ENCODE measurements around the gene PRDM16. TPM values are rescaled to one million over a fixed set of nuclear protein-coding genes. Genes with fewer than 3 reads are reported as not detected.

Gene PRDM16
- total RNA-seq, 1 donor from 2014 or later = 0.43 TPM

GRCh38 chr1:3444736-3445135 lies 375.7 kb downstream of the PRDM16 start:
- Histone ChIP-seq H3K9ac (ENCODE audit: low read length) (no peak overlapping the region), H3K27me3 (ENCODE audit: insufficient read depth, low read length) (peaks cover 40% of the 10 kb centered on the region), H4K20me1 (ENCODE audit: insufficient read depth, low read length) (no peaks in the 10 kb centered on the region), H3K9me3 (ENCODE audit: insufficient read depth, low read depth, low read length) (peaks cover 4% of the 10 kb centered on the region), H3K4me3 (ENCODE audit: insufficient read depth, low read depth, low read length) (no peak overlapping the region), H2AFZ (ENCODE audit: low read depth, low read length) (no peak overlapping the region), H3K27ac (ENCODE audit: low read depth, low read length) (no peak overlapping the region), H3K4me1 (ENCODE audit: insufficient read depth, low read length) (no peaks in the 10 kb centered on the region), H3K4me2 (ENCODE audit: low read length) (no peak overlapping the region), H3K79me2 (ENCODE audit: insufficient read depth, low read length) (no peaks in the 10 kb centered on the region), H3K36me3 (ENCODE audit: insufficient read depth, low read length) (no peaks in the 10 kb centered on the region)
- no peak for FAIRE-seq
- Mint-ChIP-seq H3K4me3 (ENCODE audit: unreplicated experiment) (no peak overlapping the region), H3K9me3 (ENCODE audit: unreplicated experiment) (peaks cover 9% of the 10 kb centered on the region), H3K27ac (ENCODE audit: unreplicated experiment) (no peak overlapping the region), H3K4me1 (ENCODE audit: low read depth, unreplicated experiment) (no peaks in the 10 kb centered on the region), H3K27me3 (ENCODE audit: low read depth, unreplicated experiment) (peaks cover 32% of the 10 kb centered on the region), H3K36me3 (ENCODE audit: low read depth, unreplicated experiment) (no peaks in the 10 kb centered on the region)
- TF ChIP-seq EZH2 (IDR thresholded peaks at IDR 0.05; ENCODE audit: insufficient read depth, low read length) (no peak), CTCF (IDR thresholded peaks at IDR 0.05; ENCODE audit: insufficient read depth, low read depth, low read length) (no peak)
- no peak for DNase-seq (ENCODE audit: low read depth)

DNA sequence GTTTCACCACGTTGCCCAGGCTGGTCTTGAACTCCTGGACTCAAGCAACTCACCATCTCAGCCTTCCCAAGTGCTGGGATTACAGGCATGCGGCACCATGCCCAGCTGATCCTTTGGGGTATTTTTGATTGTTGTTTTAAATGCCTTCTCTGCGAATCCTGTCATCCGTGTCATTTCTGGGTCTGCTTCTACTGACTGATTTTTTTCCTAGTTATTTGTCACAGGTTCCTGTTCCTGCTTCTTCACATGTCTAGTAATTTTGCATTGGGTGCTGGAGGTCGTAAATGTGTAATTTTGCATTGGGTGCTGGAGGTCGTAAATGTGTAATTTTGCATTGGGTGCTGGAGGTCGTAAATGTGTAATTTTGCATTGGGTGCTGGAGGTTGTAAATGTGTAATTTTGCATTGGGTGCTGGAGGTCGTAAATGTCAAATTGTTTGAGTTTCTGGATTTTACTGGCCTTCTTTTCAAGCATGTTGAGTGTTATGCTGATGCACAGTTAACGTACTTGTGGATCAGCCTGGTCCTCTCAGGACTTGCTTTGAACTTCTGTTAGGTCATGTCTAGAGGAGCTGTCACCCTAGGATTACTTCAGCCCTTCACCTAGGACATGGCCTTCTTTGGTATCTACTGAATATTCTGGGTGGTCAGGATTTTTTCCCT lies 381.3 kb downstream of the PRDM16 start:
- Histone ChIP-seq H2AFZ (ENCODE audit: low read depth, low read length) (no peak overlapping the region), H3K27ac (ENCODE audit: low read depth, low read length) (no peak overlapping the region), H3K9ac (ENCODE audit: low read length) (no peak overlapping the region), H4K20me1 (ENCODE audit: insufficient read depth, low read length) (no peaks in the 10 kb centered on the region), H3K27me3 (ENCODE audit: insufficient read depth, low read length) (peaks cover 23% of the 10 kb centered on the region), H3K4me3 (ENCODE audit: insufficient read depth, low read depth, low read length) (no peak overlapping the region), H3K4me1 (ENCODE audit: insufficient read depth, low read length) (peaks cover 3% of the 10 kb centered on the region), H3K9me3 (ENCODE audit: insufficient read depth, low read depth, low read length) (peaks cover 4% of the 10 kb centered on the region), H3K79me2 (ENCODE audit: insufficient read depth, low read length) (no peaks in the 10 kb centered on the region), H3K4me2 (ENCODE audit: low read length) (no peak overlapping the region), H3K36me3 (ENCODE audit: insufficient read depth, low read length) (no peaks in the 10 kb centered on the region)
- H3K4me1 Mint-ChIP-seq (ENCODE audit: low read depth, unreplicated experiment) = no peaks in the 10 kb centered on the region
- DNase-seq (ENCODE audit: low read depth) = no peak
- no peaks in the 10 kb centered on the region for H3K36me3 Mint-ChIP-seq (ENCODE audit: low read depth, unreplicated experiment)
- peaks cover 20% of the 10 kb centered on the region for H3K27me3 Mint-ChIP-seq (ENCODE audit: low read depth, unreplicated experiment)
- H3K9me3 Mint-ChIP-seq (ENCODE audit: unreplicated experiment) = peaks cover 2% of the 10 kb centered on the region
- no peak for TF ChIP-seq EZH2 (IDR thresholded peaks at IDR 0.05; ENCODE audit: insufficient read depth, low read length)
- no peak for TF ChIP-seq CTCF (IDR thresholded peaks at IDR 0.05; ENCODE audit: insufficient read depth, low read depth, low read length)
- no peak overlapping the region for H3K27ac Mint-ChIP-seq (ENCODE audit: unreplicated experiment)
- FAIRE-seq = no peak
- H3K4me3 Mint-ChIP-seq (ENCODE audit: unreplicated experiment) = no peak overlapping the region

GRCh38 chr1:3450983-3451382 lies 382.0 kb downstream of the PRDM16 start:
- H3K36me3 ChIP-seq (ENCODE audit: insufficient read depth, low read length) = no peaks in the 10 kb centered on the region
- FAIRE-seq (no peak), DNase-seq (ENCODE audit: low read depth) (no peak)
- no peaks in the 10 kb centered on the region for H3K79me2 ChIP-seq (ENCODE audit: insufficient read depth, low read length)
- H3K27ac Mint-ChIP-seq (ENCODE audit: unreplicated experiment) = no peak overlapping the region
- H3K9me3 ChIP-seq (ENCODE audit: insufficient read depth, low read depth, low read length) = peaks cover 4% of the 10 kb centered on the region
- no peak overlapping the region for H3K9ac ChIP-seq (ENCODE audit: low read length)
- H4K20me1 ChIP-seq (ENCODE audit: insufficient read depth, low read length) = no peaks in the 10 kb centered on the region
- H3K4me2 ChIP-seq (ENCODE audit: low read length) = no peak overlapping the region
- no peaks in the 10 kb centered on the region for H3K36me3 Mint-ChIP-seq (ENCODE audit: low read depth, unreplicated experiment)
- peaks cover 3% of the 10 kb centered on the region for H3K4me1 ChIP-seq (ENCODE audit: insufficient read depth, low read length)
- H3K9me3 Mint-ChIP-seq (ENCODE audit: unreplicated experiment) = no peaks in the 10 kb centered on the region
- no peak overlapping the region for H3K4me3 Mint-ChIP-seq (ENCODE audit: unreplicated experiment)
- H2AFZ ChIP-seq (ENCODE audit: low read depth, low read length) = no peak overlapping the region
- H3K27me3 Mint-ChIP-seq (ENCODE audit: low read depth, unreplicated experiment) = peaks cover 20% of the 10 kb centered on the region
- TF ChIP-seq EZH2 (IDR thresholded peaks at IDR 0.05; ENCODE audit: insufficient read depth, low read length) (no peak), CTCF (IDR thresholded peaks at IDR 0.05; ENCODE audit: insufficient read depth, low read depth, low read length) (no peak)
- H3K27ac ChIP-seq (ENCODE audit: low read depth, low read length) = no peak overlapping the region
- H3K4me1 Mint-ChIP-seq (ENCODE audit: low read depth, unreplicated experiment) = no peaks in the 10 kb centered on the region
- peaks cover 23% of the 10 kb centered on the region for H3K27me3 ChIP-seq (ENCODE audit: insufficient read depth, low read length)
- no peak overlapping the region for H3K4me3 ChIP-seq (ENCODE audit: insufficient read depth, low read depth, low read length)

Data from astrocyte (in vitro differentiated cells and primary cell).